ENCODE data around the gene NFYC.
"Not testable (repeated sequence)": the region's sequence is repeated elsewhere in the genome, so short reads cannot be mapped to it uniquely, and the experiment has no call there.

Gene NFYC

GRCh38 chr1:40717955-40718354 is 26.5 kb downstream of the NFYC start:
- no peak for TF ChIP-seq CTCF (IDR thresholded peaks at IDR 0.05; ENCODE audit: low read depth, low read length, missing control alignments)
- DNase-seq (ENCODE audit: extremely low read depth, low read depth): no peak
- H3K4me3 ChIP-seq (replicated peaks; ENCODE audit: low read depth, low read length): no peak overlapping the region

DNA sequence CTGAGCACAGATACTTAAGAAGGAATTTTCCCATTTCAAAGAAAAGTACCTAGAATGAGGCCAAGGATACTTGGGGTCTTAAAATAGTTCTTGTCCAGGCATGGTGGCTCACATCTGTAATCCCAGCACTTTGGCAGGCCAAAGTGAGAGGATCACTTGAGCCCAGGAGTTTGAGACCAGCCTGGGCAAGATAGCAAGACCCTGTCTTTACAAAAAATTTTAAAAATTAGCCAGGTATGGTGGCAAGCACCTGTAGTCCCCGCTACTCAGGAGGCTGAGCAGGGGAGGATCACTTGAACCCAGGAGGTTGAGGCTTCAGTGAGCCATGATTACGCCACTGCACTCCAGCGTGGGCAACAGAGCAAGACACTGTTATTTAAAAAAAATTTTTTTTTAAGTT is 29.0 kb downstream of the NFYC start:
- TF ChIP-seq CTCF (IDR thresholded peaks at IDR 0.05; ENCODE audit: low read depth, low read length, missing control alignments): no peak
- DNase-seq (ENCODE audit: extremely low read depth, low read depth): no peak
- no peak overlapping the region for H3K4me3 ChIP-seq (replicated peaks; ENCODE audit: low read depth, low read length)

GRCh38 chr1:40722622-40723021 is 31.1 kb downstream of the NFYC start:
- H3K4me3 ChIP-seq (replicated peaks; ENCODE audit: low read depth, low read length): no peak overlapping the region
- no peak for DNase-seq (ENCODE audit: extremely low read depth, low read depth)
- TF ChIP-seq CTCF (IDR thresholded peaks at IDR 0.05; ENCODE audit: low read depth, low read length, missing control alignments): no peak

DNA sequence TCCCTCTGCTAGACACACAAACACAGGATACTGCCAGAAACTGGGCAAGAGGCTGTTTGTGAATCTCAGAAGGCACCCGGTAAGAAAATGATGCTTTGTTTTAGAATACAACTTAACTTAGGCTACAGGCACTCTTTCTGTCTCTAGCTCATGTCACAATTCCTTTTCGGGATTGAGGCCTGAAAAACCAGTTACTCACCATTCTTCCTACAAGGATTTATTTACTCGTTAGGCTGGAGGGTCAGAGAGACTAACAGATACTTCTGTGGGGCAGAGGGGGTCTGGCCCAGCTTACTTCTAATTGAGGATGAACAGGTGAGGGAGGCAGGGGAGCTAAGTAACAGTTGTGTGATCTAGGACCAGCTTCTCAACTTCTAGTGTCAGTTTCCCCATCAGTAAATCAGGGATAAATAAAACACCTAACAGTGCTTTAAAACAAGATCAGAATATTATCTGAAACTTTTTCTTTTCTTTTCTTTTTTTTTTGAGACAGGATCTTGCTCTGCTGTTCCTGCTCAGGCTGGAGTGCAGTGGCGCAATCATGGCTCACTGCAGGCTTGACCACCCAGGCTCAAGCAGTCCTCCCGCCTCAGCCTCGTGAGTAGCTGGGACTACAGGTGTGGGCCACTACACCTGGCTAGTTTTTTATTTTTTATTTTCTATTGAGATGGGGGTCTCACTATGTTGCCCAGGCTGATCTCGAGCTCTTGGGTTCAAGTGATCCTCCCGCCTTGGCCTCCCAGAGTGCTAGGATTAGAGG is 31.9 kb downstream of the NFYC start:
- TF ChIP-seq CTCF (IDR thresholded peaks at IDR 0.05; ENCODE audit: low read depth, low read length, missing control alignments): no peak
- H3K4me3 ChIP-seq (replicated peaks; ENCODE audit: low read depth, low read length): no peak overlapping the region
- no peak for DNase-seq (ENCODE audit: extremely low read depth, low read depth)

- not testable (repeated sequence) for DNase-seq (ENCODE audit: extremely low read depth, low read depth); H3K4me3 ChIP-seq (replicated peaks; ENCODE audit: low read depth, low read length)
These were observed 36.2 kb downstream of the NFYC start for GRCh38 chr1:40727662-40728061.

DNA sequence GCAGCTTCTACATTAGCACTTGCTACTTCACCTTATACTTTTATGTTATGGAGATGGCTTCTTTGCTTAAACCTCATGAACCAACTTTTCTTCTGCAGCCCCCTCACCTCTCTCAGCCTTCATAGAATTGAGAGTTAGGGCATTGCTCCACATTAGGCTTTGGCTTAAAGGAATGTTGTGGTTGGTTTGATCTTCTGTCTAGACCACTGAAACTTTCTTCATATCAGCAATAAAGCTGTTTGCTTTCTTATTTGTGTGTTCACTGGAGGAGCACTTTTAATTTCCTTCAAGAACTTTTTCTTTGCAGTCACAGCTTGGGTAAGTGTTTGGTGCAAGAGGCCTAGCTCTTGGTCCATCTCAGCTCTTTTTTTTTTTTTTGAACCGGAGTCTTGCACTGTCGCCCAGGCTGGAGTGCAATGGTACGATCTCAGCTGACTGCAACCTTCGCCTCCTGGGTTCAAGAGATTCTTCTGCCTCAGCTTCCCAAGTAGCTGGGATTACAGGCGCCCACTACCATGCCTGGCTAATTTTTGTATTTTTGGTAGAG is 37.9 kb downstream of the NFYC start:
- not testable (repeated sequence) for DNase-seq (ENCODE audit: extremely low read depth, low read depth); H3K4me3 ChIP-seq (replicated peaks; ENCODE audit: low read depth, low read length)

- no peak for DNase-seq (ENCODE audit: extremely low read depth, low read depth)
- no peak for TF ChIP-seq CTCF (IDR thresholded peaks at IDR 0.05; ENCODE audit: low read depth, low read length, missing control alignments)
- no peak overlapping the region for H3K4me3 ChIP-seq (replicated peaks; ENCODE audit: low read depth, low read length)
These were observed 41.3 kb downstream of the NFYC start for GRCh38 chr1:40732756-40733301.
